ENCODE data around the gene OSBPL8. TPM values are rescaled to one million over a fixed set of nuclear protein-coding genes. Genes with fewer than 3 reads are reported as not detected.

OSBPL8 gene
- total and polyA plus RNA-seq, 2 experiments from 2014 or later: 20.1 to 82.5 TPM

DNA sequence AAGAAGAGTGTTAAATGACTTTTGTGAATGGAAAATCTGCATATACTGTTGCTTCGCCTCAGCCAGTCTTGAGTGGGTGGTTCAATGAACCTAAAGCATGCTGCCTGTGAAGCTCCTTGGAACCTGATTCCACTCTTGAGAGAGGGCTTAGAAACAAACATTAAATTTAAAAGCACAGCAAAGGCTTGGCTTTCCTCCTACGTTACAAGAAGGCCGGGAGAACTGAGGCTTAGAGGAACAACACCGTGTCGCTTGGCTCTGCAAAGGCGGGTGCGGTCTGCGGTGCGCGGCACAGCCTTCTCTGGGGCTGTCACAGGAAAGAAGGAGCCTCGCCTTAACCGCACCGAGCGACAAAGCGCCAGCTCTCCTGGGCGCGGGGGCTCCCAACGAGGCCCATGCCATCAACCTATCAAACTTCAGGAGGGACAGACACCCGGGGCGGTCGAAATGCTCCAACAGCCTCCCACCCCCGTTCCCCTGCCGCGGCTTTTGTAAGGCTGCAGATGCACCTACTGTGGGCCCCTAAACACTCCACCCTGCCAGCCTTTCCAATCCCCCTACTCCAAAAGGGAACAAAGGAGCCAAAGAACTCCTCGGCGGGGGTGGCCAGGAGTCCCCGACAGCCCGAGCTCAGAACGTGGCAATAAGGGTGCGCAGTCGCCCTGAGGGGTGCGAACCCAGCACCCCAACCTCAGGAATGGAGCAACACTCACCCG, 729 bp downstream of the OSBPL8 start:
- Histone ChIP-seq H3K9me3 (ENCODE audit: low read depth) (no peaks in the 10 kb centered on the region), H3K4me1 (ENCODE audit: insufficient read depth) (peaks cover 9% of the 10 kb centered on the region), H3K4me3 (peak overlapping the region; percentile 98), H2AFZ (peak overlapping the region; percentile 94), H3K27me3 (no peaks in the 10 kb centered on the region), H3K36me3 (replicated peaks; ENCODE audit: insufficient read depth, low read depth) (no peaks in the 10 kb centered on the region), H3K27ac (peak overlapping the region; percentile 99), H3K9me2 (replicated peaks; ENCODE audit: insufficient read depth) (no peaks in the 10 kb centered on the region), H4K20me1 (ENCODE audit: insufficient read depth, poor library complexity, severe bottlenecking) (peaks cover 7% of the 10 kb centered on the region), H3K79me2 (peaks cover 45% of the 10 kb centered on the region), H3K4me2 (peak overlapping the region; percentile 80)
- 1% methylated on average over 32 of the region's 33 CpGs for WGBS (ENCODE audit: low lambda C conversion rate, missing lambda C conversion rate)
- DNase-seq (ENCODE audit: low spot score): peak; percentile 61
- TF ChIP-seq EZH2 (IDR thresholded peaks at IDR 0.05; ENCODE audit: borderline replicate concordance): no peak

DNA sequence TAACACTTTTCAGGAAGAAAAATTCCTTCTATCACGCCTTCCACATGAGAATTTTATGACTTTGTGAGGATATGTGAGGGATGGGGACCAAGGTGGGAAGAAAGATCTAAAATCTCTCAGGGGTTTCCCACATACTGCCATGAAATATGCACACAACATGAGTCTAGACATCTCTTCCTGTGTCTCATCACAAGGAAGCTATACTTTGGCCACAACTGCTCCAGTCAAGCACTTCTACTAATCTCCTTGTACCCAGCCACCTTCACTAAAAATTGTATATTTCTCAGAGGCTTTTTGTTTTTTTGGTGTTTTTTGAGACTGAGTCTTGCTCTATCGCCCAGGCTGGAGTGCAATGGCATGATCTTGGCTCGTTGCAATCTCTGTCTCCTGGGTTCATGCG, 3.2 kb downstream of the OSBPL8 start:
- no peak overlapping the region for H3K4me2 ChIP-seq
- no peaks in the 10 kb centered on the region for H3K9me2 ChIP-seq (replicated peaks; ENCODE audit: insufficient read depth)
- no peaks in the 10 kb centered on the region for H3K36me3 ChIP-seq (replicated peaks; ENCODE audit: insufficient read depth, low read depth)
- peaks cover 9% of the 10 kb centered on the region for H3K4me1 ChIP-seq (ENCODE audit: insufficient read depth)
- H3K27ac ChIP-seq: no peak overlapping the region
- H3K9me3 ChIP-seq (ENCODE audit: low read depth): no peaks in the 10 kb centered on the region
- H3K4me3 ChIP-seq: no peak overlapping the region
- no peak for DNase-seq (ENCODE audit: low spot score)
- TF ChIP-seq EZH2phosphoT487 (IDR thresholded peaks at IDR 0.05; ENCODE audit: low read depth, severe bottlenecking, unreplicated experiment) (no peak), EZH2 (IDR thresholded peaks at IDR 0.05; ENCODE audit: borderline replicate concordance) (no peak)
- TF ChIP-seq, protein P1, sequence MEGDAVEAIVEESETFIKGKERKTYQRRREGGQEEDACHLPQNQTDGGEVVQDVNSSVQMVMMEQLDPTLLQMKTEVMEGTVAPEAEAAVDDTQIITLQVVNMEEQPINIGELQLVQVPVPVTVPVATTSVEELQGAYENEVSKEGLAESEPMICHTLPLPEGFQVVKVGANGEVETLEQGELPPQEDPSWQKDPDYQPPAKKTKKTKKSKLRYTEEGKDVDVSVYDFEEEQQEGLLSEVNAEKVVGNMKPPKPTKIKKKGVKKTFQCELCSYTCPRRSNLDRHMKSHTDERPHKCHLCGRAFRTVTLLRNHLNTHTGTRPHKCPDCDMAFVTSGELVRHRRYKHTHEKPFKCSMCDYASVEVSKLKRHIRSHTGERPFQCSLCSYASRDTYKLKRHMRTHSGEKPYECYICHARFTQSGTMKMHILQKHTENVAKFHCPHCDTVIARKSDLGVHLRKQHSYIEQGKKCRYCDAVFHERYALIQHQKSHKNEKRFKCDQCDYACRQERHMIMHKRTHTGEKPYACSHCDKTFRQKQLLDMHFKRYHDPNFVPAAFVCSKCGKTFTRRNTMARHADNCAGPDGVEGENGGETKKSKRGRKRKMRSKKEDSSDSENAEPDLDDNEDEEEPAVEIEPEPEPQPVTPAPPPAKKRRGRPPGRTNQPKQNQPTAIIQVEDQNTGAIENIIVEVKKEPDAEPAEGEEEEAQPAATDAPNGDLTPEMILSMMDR (IDR thresholded peaks at IDR 0.05; ENCODE audit: poor library complexity): no peak
- H3K27me3 ChIP-seq: no peaks in the 10 kb centered on the region
- no peak overlapping the region for H2AFZ ChIP-seq
- peaks cover 7% of the 10 kb centered on the region for H4K20me1 ChIP-seq (ENCODE audit: insufficient read depth, poor library complexity, severe bottlenecking)
- peaks cover 69% of the 10 kb centered on the region for H3K79me2 ChIP-seq
- 98% methylated on average over 4 of the region's 4 CpGs for WGBS (ENCODE audit: low lambda C conversion rate, missing lambda C conversion rate)

DNA sequence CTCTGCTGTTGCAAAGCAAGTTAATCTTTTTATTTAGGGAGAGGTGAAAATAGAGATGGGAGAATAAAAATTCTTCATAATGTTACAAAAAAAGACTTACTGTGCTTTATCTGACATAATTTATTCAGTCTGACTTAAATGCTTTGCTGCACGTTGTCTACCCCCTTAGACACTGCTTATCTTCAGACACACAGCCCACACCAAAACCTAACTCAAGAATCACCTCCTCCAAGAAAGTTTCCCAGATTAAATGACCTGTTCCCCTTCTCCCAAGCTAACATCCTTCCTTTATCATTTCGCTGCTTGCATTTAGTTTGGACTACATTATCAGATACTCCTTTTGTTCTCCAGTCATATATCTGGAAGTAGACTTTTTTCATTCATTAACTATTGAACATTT, 3.8 kb downstream of the OSBPL8 start:
- no peak overlapping the region for H3K27ac ChIP-seq
- peaks cover 75% of the 10 kb centered on the region for H3K79me2 ChIP-seq
- TF ChIP-seq EZH2phosphoT487 (IDR thresholded peaks at IDR 0.05; ENCODE audit: low read depth, severe bottlenecking, unreplicated experiment) (no peak), EZH2 (IDR thresholded peaks at IDR 0.05; ENCODE audit: borderline replicate concordance) (no peak)
- TF ChIP-seq, protein P1 (IDR thresholded peaks at IDR 0.05; ENCODE audit: poor library complexity): no peak
- 85% methylated on average over 2 of the region's 2 CpGs for WGBS (ENCODE audit: low lambda C conversion rate, missing lambda C conversion rate)
- H3K9me2 ChIP-seq (replicated peaks; ENCODE audit: insufficient read depth): no peaks in the 10 kb centered on the region
- no peaks in the 10 kb centered on the region for H3K27me3 ChIP-seq
- H3K4me2 ChIP-seq: no peak overlapping the region
- H3K9me3 ChIP-seq (ENCODE audit: low read depth): no peaks in the 10 kb centered on the region
- H3K36me3 ChIP-seq (replicated peaks; ENCODE audit: insufficient read depth, low read depth): no peaks in the 10 kb centered on the region
- H3K4me1 ChIP-seq (ENCODE audit: insufficient read depth): peaks cover 9% of the 10 kb centered on the region
- H2AFZ ChIP-seq: no peak overlapping the region
- DNase-seq (ENCODE audit: low spot score): no peak
- peaks cover 7% of the 10 kb centered on the region for H4K20me1 ChIP-seq (ENCODE audit: insufficient read depth, poor library complexity, severe bottlenecking)
- no peak overlapping the region for H3K4me3 ChIP-seq

DNA sequence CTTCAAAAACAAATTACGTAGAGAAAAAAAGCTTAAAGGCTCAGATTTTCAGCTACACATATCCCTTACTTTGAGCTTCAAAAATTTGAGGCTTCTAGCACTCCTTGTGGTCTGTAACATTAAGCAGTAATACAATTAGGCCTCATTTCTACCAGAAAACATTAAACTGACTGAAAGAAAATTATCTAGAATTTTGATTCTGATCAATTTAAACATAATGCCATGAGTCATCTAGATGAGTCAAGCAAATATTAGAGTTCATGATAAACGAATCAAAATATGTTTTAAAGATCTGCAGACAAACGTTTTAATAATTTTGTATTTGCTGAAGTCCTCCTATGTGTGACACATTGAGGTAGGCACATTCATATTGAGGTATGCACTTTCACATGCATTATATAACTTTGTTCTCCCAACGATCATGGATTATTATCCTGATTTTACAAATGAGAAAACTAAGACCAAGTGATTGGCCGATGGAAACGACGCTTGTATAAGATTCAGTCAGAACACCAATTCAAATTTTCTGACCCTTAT, 4.3 kb downstream of the OSBPL8 start:
- H3K9me2 ChIP-seq (replicated peaks; ENCODE audit: insufficient read depth): no peaks in the 10 kb centered on the region
- no peaks in the 10 kb centered on the region for H3K9me3 ChIP-seq (ENCODE audit: low read depth)
- peaks cover 11% of the 10 kb centered on the region for H4K20me1 ChIP-seq (ENCODE audit: insufficient read depth, poor library complexity, severe bottlenecking)
- no peak for TF ChIP-seq EZH2phosphoT487 (IDR thresholded peaks at IDR 0.05; ENCODE audit: low read depth, severe bottlenecking, unreplicated experiment)
- TF ChIP-seq, protein P1 (IDR thresholded peaks at IDR 0.05; ENCODE audit: poor library complexity): no peak
- no peak for TF ChIP-seq EZH2 (IDR thresholded peaks at IDR 0.05; ENCODE audit: borderline replicate concordance)
- WGBS (ENCODE audit: low lambda C conversion rate, missing lambda C conversion rate): 85% methylated on average over 7 of the region's 7 CpGs
- no peaks in the 10 kb centered on the region for H3K36me3 ChIP-seq (replicated peaks; ENCODE audit: insufficient read depth, low read depth)
- peaks cover 80% of the 10 kb centered on the region for H3K79me2 ChIP-seq
- no peak for DNase-seq (ENCODE audit: low spot score)
- no peak overlapping the region for H3K4me3 ChIP-seq
- H3K4me2 ChIP-seq: no peak overlapping the region
- no peaks in the 10 kb centered on the region for H3K27me3 ChIP-seq
- H3K4me1 ChIP-seq (ENCODE audit: insufficient read depth): peaks cover 9% of the 10 kb centered on the region
- no peak overlapping the region for H3K27ac ChIP-seq
- H2AFZ ChIP-seq: no peak overlapping the region
